Lung microvascular endothelial cell (primary cell): ENCODE measurements around the gene TM9SF1. TPM values are rescaled to one million over a fixed set of nuclear protein-coding genes. Genes with fewer than 3 reads are reported as not detected.

Experiments used
- DNase-seq, 2 donors: peaks; one replicate each; pipeline versions ENCODE4 v3.0.0 to v3.0.0-alpha.2; 2010; ENCODE audit warnings: low read depth in 2 of 2
- total RNA-seq: library from RNA; depleted of rRNA; stranded (reverse); fragments of >200 nt; gene quantifications from 2 replicates; pipeline ENCODE4 v1.2.1, GENCODE V29; 2014

The TM9SF1 gene
- total RNA-seq, 1 donor from 2014 or later = 46.2 TPM

GRCh38 chr14:24197056-24197450, 1.8 kb upstream of the TM9SF1 start:
- no peak for DNase-seq

GRCh38 chr14:24196071-24197055, 1.1 kb upstream of the TM9SF1 start:
- peak; percentile 30 to 41 for DNase-seq

- DNase-seq = no peak
Measured at GRCh38 chr14:24194873-24195185, 412 bp downstream of the TM9SF1 start.

GRCh38 chr14:24194186-24194872, 912 bp downstream of the TM9SF1 start:
- DNase-seq = no peak

- DNase-seq = no peak
Measured at GRCh38 chr14:24192933-24193332, 2.3 kb downstream of the TM9SF1 start.

- no peak for DNase-seq
Measured at GRCh38 chr14:24190416-24190815, 4.8 kb downstream of the TM9SF1 start.

GRCh38 chr14:24189460-24189859, 5.8 kb downstream of the TM9SF1 start:
- DNase-seq = no peak

- DNase-seq = no peak
Measured at GRCh38 chr14:24189059-24189375, 6.2 kb downstream of the TM9SF1 start.

GRCh38 chr14:24188251-24189058, 6.8 kb downstream of the TM9SF1 start, which contains the start of gene IPO4:
Gene IPO4 (minus strand): TSS chr14:24188816. CDS start chr14:24188787, 29 bp downstream.
- DNase-seq = peak; percentile 99

GRCh38 chr14:24187539-24187915, 7.7 kb downstream of the TM9SF1 start:
- DNase-seq = no peak

- DNase-seq = no peak
Measured at GRCh38 chr14:24186831-24187538, 8.3 kb downstream of the TM9SF1 start.

GRCh38 chr14:24185741-24186140, 9.5 kb downstream of the TM9SF1 start:
- no peak for DNase-seq

- DNase-seq = no peak
Measured at GRCh38 chr14:24185026-24185425, 10.2 kb downstream of the TM9SF1 start.

GRCh38 chr14:24184104-24184970, 10.9 kb downstream of the TM9SF1 start:
- no peak for DNase-seq

- DNase-seq = no peak
Measured at GRCh38 chr14:24183014-24183481, 12.2 kb downstream of the TM9SF1 start.

- no peak for DNase-seq
Measured at GRCh38 chr14:24182110-24182882, 12.9 kb downstream of the TM9SF1 start.

GRCh38 chr14:24181371-24182077, 13.7 kb downstream of the TM9SF1 start:
- DNase-seq = no peak

- DNase-seq = peak in 1 of 2 donors; percentile 70
Measured at GRCh38 chr14:24179961-24180796, 15.1 kb downstream of the TM9SF1 start.
